ENCODE data around the gene DIAPH2. TPM values are rescaled to one million over a fixed set of nuclear protein-coding genes. Genes with fewer than 3 reads are reported as not detected.

The DIAPH2 gene
- total RNA-seq, 1 donor from 2014 or later, result 32.9 TPM

DNA sequence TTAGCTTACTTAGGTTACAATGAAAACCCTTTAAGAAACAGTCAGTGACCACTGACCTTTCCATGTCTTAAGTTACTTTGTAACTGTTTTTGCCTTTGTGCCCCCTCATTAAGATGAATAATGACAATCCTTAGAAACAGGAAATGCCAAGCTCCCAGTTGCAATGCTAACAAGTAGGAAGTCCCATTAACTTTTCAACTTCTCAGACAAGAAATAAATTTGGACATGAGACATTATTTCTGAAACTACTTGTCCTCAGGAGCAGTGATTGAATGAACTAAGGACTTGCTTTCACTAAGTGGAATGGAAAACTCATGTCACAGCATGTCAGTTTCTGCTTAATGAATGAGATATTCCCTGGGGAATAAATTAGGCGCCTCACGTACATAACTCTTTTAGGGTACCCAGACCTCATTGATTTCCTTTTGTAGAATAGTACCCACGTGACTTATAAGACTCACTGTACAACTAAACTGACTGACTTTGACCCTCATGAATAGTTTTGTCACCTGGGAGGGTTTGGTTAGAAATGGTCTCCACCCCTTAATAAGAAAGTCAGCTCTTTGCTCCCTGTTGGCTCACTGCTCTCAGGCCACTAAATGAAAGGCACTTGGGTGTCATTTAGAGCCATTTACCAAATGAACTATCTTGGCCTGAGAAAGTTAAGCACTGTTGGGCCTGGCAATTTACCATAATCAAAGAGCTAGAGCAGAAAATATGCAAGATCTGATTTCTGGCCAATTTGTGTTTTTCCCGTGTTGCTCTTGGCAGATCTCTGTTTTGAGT is 582.9 kb downstream of the DIAPH2 start:
- no peaks in the 10 kb centered on the region for H3K9me3 ChIP-seq
- no peaks in the 10 kb centered on the region for H3K4me1 ChIP-seq
- H3K27ac ChIP-seq, result no peak overlapping the region
- DNase-seq, result no peak
- intact Hi-C loops (cut with DNase I), result no loop called here
- H3K27me3 ChIP-seq, result no peaks in the 10 kb centered on the region
- H3K4me3 ChIP-seq, result no peak overlapping the region
- ATAC-seq, result no peak
- TF ChIP-seq, protein P1, sequence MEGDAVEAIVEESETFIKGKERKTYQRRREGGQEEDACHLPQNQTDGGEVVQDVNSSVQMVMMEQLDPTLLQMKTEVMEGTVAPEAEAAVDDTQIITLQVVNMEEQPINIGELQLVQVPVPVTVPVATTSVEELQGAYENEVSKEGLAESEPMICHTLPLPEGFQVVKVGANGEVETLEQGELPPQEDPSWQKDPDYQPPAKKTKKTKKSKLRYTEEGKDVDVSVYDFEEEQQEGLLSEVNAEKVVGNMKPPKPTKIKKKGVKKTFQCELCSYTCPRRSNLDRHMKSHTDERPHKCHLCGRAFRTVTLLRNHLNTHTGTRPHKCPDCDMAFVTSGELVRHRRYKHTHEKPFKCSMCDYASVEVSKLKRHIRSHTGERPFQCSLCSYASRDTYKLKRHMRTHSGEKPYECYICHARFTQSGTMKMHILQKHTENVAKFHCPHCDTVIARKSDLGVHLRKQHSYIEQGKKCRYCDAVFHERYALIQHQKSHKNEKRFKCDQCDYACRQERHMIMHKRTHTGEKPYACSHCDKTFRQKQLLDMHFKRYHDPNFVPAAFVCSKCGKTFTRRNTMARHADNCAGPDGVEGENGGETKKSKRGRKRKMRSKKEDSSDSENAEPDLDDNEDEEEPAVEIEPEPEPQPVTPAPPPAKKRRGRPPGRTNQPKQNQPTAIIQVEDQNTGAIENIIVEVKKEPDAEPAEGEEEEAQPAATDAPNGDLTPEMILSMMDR (IDR thresholded peaks at IDR 0.05), result no peak
- H3K36me3 ChIP-seq, result no peaks in the 10 kb centered on the region

DNA sequence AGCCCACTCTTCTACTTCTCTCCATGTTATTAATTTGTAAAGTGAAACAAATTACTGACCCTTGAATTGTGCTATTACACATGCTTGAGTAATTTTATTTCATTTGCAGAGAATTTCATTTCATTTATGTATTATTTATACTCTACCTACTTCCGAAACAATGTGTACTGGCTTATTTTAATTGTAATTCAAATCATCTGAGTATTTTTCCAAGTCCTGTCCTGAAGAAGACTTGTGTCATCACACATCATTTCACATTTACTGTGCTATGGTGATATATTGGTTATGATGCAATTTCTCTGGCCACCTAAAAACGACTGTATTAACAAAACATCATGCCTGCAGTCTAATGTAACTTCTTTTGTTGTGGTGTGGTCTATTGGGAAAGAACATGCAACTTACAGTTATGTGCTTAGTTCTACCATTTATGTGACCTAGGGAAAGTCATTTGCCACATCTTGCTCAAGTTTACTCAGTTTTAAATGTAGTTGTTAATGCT is 583.6 kb downstream of the DIAPH2 start:
- TF ChIP-seq, protein P1 (IDR thresholded peaks at IDR 0.05), result no peak
- no peak for DNase-seq
- no peaks in the 10 kb centered on the region for H3K9me3 ChIP-seq

GRCh38 chrX:97284531-97284930 is 599.9 kb downstream of the DIAPH2 start:
- H3K27ac ChIP-seq, result no peak overlapping the region
- intact Hi-C loops (cut with DNase I), result no loop called here
- ATAC-seq (no peak), DNase-seq (no peak)
- no peaks in the 10 kb centered on the region for H3K36me3 ChIP-seq
- H3K27me3 ChIP-seq, result no peaks in the 10 kb centered on the region
- TF ChIP-seq, protein P1 (IDR thresholded peaks at IDR 0.05), result no peak
- H3K9me3 ChIP-seq, result no peaks in the 10 kb centered on the region
- H3K4me1 ChIP-seq, result no peaks in the 10 kb centered on the region
- no peak overlapping the region for H3K4me3 ChIP-seq

More for the DNA sequence above, 583.6 kb downstream of the DIAPH2 start:
- Histone ChIP-seq H3K4me1 (no peaks in the 10 kb centered on the region), H3K36me3 (no peaks in the 10 kb centered on the region), H3K4me3 (no peak overlapping the region), H3K27ac (no peak overlapping the region), H3K27me3 (no peaks in the 10 kb centered on the region)
- intact Hi-C loops (cut with DNase I), result no loop called here
- no peak for ATAC-seq

DNA sequence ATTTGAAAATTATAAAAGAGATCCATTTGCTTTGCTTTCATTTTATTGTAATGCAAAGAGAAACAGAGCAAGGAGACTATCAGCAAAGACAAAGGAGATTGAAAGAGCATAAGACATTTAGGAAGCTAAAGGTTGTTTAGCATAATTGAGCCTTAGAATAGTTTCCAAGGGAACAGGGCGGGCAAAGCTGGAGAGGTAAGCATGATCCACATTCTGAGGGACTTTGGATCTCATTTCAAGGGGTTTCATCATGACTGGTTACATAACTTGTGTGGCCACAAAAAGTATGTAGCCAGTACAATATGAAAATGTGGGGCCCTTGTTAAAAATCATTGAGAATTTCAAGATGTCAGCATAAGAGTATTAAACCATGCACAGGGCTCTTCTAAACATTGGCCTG is 605.6 kb downstream of the DIAPH2 start:
- no peaks in the 10 kb centered on the region for H3K4me1 ChIP-seq
- H3K4me3 ChIP-seq, result no peak overlapping the region
- H3K27ac ChIP-seq, result no peak overlapping the region
- intact Hi-C loops (cut with DNase I), result no loop called here
- TF ChIP-seq, protein P1 (IDR thresholded peaks at IDR 0.05), result no peak
- ATAC-seq, result no peak
- no peaks in the 10 kb centered on the region for H3K36me3 ChIP-seq
- no peaks in the 10 kb centered on the region for H3K9me3 ChIP-seq
- no peak for DNase-seq
- H3K27me3 ChIP-seq, result no peaks in the 10 kb centered on the region

- Histone ChIP-seq H3K27me3 (no peaks in the 10 kb centered on the region), H3K9me3 (no peaks in the 10 kb centered on the region), H3K4me1 (no peaks in the 10 kb centered on the region), H3K27ac (no peak overlapping the region), H3K4me3 (no peak overlapping the region), H3K36me3 (no peaks in the 10 kb centered on the region)
- TF ChIP-seq, protein P1 (IDR thresholded peaks at IDR 0.05), result no peak
- intact Hi-C loops (cut with DNase I), result no loop called here
- DNase-seq (no peak), ATAC-seq (no peak)
Measured at GRCh38 chrX:97294041-97294440, 609.4 kb downstream of the DIAPH2 start.
